GM21825 (cell line): ENCODE measurements around the gene ABCA7.

Experiments used
- ATAC-seq: cut with Tn5 transposase; IDR thresholded peaks from one replicate; pipeline ENCODE4 v1.9.1; 2021; ENCODE audit warnings: mild to moderate bottlenecking, moderate library complexity; ENCODE audit not compliant: unreplicated experiment

The ABCA7 gene

DNA sequence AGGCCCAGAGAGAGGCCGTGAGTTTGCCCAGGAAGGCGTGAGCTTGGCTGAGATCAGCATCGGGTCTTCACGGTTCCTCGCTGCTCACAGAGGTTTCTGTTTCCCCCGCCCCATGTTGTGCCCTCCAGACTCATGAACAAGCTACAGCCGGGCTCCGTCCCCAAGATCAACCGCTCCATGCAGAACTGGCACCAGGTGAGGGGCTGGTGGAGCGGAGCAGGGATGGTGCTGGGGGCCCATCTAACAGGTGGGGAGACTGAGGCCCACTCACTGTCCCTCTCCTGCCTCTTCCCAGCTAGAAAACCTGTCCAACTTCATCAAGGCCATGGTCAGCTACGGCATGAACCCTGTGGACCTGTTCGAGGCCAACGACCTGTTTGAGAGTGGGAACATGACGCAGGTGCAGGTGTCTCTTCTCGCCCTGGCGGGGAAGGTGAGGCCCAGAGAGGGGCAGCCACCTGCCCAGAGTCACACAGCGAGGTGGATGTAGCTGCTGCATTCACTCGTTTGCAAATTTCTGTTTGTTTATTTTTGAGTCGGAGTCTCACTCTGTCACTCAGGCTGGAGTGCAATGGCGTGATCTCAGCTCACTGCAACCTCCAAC lies 7.5 kb upstream of the ABCA7 start:
- no peak for ATAC-seq

DNA sequence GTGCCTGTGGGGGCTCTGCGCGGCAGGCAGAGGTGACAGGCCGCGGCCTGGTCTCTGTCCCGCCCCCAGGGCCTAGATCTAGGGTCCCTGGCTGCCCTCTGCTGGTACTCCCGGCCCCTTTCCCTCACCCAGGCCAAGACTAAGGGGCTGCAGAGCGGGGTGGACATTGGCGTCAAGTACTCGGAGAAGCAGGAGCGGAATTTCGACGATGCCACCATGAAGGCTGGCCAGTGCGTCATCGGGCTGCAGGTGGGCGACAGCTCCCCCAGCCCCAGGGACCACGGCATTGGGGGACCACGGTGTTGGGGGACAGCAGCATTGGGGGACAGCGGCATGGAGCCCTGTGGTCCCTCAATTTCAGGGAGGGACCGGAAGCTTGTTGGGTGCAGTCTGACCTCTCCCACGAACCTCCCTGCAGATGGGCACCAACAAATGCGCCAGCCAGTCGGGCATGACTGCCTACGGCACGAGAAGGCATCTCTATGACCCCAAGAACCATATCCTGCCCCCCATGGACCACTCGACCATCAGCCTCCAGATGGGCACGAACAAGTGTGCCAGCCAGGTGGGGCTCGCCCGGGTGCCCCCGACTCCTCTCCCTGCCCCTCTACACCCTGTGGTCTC lies 3.8 kb upstream of the ABCA7 start:
- no peak for ATAC-seq

DNA sequence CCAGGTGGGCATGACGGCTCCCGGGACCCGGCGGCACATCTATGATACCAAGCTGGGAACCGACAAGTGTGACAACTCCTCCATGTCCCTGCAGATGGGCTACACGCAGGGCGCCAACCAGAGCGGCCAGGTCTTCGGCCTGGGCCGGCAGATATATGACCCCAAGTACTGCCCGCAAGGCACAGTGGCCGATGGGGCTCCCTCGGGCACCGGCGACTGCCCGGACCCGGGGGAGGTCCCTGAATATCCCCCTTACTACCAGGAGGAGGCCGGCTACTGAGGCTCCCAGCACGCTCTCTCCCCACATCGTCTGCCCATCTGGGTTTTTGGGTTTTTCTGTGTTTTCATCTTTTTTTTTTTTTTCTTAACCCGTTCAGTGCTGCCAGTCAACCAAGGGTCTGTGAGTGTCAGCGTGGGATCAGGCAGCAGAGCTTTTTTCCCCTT lies 2.3 kb upstream of the ABCA7 start:
- ATAC-seq, result peak; percentile 1

GRCh38 chr19:1038978-1039645 lies 795 bp upstream of the ABCA7 start:
- no peak for ATAC-seq

DNA sequence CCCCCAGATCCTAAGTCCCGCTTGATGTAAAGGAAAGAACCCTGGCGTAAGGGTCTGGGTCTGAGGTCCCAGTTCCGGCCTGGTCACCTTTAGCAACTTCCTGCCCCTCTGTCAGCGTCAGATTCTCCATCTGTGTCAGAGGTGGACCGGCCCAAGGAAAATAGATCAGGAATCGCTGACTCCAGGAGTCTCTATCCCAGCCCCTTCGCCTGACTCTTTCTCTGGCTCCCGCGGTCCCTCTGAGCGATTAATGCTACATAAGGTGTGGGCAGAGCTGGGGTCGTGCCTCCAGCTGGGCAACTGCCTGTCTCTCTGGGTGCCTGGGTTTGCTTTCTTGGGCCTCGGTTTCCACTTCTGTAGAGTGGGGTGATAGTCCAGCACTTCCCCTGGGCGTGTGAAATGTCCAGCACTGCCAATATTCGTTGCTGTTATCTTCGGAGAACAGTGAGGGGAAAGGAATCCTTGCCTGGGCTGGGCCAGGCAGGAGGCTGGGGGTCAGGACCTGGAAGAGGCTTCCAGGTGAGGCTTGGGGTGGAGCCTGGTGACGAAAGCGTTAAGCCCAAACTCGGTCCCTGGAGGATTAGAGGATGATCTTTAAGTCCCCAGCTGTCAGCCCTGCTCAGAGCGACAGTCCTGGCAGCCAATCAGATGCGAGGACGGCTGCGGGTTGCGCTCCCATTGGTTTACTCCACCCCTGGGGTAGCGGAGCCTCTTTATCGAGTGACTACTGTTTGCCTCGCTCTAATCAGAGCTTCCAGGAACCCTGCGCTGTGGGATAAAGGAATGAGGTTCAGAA lies 767 bp downstream of the ABCA7 start:
- ATAC-seq, result peak; percentile 35

DNA sequence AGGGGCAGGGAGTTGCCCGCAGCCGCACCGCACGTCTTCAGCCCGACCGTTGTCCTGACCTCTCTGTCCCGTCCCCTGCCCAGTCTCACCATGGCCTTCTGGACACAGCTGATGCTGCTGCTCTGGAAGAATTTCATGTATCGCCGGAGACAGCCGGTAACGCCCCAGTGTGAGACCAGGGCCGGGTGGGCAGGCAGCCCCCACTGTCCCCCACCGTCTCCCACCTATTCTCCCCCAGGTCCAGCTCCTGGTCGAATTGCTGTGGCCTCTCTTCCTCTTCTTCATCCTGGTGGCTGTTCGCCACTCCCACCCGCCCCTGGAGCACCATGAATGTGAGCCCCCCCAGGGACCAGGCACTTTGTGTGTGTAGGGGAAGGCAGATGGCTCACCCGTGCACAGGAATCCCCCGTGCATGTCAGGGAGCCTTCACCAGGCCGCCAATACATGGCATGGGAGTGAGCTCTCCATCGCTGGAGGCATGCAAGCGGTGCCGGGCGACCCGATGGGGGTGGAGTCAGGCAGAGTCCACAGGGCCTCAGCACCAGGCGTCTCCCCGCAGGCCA lies 1.4 kb downstream of the ABCA7 start:
- ATAC-seq, result no peak

- no peak for ATAC-seq
These were observed 2.2 kb downstream of the ABCA7 start for GRCh38 chr19:1041835-1042685.

GRCh38 chr19:1042689-1043511 lies 3.0 kb downstream of the ABCA7 start:
- no peak for ATAC-seq

GRCh38 chr19:1045247-1045603 lies 5.3 kb downstream of the ABCA7 start:
- no peak for ATAC-seq

GRCh38 chr19:1046117-1046626 lies 6.3 kb downstream of the ABCA7 start:
- no peak for ATAC-seq

- ATAC-seq, result no peak
These were observed 7.2 kb downstream of the ABCA7 start for GRCh38 chr19:1046836-1047695.

- ATAC-seq, result no peak
These were observed 7.8 kb downstream of the ABCA7 start for GRCh38 chr19:1047696-1048147.

DNA sequence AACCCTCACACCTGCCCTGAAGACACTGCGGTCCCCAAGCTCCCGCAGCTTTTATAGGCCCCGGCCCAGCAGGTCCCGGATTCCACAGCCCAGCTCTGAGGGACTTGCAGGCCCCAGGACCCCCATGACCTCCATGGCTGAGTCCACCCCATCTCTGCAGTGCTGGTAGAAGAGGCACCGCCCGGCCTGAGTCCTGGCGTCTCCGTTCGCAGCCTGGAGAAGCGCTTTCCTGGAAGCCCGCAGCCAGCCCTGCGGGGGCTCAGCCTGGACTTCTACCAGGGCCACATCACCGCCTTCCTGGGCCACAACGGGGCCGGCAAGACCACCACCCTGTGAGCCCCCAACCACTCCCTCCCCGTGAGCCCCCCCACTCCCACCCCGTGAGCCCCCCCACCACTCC lies 9.2 kb downstream of the ABCA7 start:
- ATAC-seq, result no peak

GRCh38 chr19:1049800-1050199 lies 9.9 kb downstream of the ABCA7 start:
- no peak for ATAC-seq

DNA sequence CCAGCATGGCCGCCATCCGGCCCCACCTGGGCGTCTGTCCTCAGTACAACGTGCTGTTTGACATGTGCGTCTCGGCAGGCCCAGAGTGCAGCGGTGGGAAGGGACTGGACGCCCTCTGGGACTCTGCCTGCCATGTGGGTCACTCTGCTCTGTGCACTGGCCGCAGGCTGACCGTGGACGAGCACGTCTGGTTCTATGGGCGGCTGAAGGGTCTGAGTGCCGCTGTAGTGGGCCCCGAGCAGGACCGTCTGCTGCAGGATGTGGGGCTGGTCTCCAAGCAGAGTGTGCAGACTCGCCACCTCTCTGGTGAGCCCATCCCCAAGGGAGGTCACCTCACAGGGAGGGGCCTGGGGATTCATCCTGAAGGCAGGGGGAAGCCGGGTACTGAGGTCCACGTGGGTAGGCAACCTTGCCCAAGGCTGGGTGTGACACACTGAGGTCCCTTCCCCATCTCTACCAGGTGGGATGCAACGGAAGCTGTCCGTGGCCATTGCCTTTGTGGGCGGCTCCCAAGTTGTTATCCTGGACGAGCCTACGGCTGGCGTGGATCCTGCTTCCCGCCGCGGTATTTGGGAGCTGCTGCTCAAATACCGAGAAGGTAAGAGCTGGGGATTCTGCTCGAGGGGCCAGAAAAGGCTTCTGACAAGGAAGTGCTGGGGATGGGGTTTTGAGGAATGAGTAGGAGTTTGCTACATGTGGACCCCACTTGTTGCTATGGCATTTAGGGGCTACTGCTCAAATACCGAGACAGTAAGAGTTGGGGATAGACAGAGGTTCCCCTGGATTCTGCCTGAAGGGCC lies 11.3 kb downstream of the ABCA7 start:
- ATAC-seq, result no peak

GRCh38 chr19:1051791-1052190 lies 11.9 kb downstream of the ABCA7 start:
- no peak for ATAC-seq

- no peak for ATAC-seq
These were observed 12.6 kb downstream of the ABCA7 start for GRCh38 chr19:1052349-1052975.
